ENCODE data around the gene TYW3. TPM values are rescaled to one million over a fixed set of nuclear protein-coding genes. Genes with fewer than 3 reads are reported as not detected.

The TYW3 gene
- total and polyA plus RNA-seq, 2 of the 13 experiments (the other 11 are each of a cell fraction or from before 2014, with no cell fraction given): 17.6 to 45.8 TPM

DNA sequence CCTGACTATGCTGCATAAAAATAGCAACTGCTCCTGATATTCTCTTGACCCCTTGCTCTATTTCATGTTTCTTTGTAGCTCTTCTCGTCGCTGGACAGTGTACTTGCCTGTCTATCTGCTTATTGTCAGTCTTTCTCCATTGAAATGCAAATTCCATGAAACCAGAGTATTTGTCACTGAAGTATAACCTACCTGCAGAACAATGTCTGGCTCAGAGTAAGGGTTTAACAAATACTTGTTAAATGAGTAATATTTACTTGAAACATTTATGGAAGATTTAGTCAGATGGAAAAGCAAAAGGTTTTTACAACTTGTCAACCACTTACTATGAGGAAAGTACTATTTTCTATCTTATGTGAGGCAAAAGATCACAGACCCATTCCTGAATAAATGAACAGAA lies 39.5 kb upstream of the TYW3 start (continued):
- TF ChIP-seq, protein P1, sequence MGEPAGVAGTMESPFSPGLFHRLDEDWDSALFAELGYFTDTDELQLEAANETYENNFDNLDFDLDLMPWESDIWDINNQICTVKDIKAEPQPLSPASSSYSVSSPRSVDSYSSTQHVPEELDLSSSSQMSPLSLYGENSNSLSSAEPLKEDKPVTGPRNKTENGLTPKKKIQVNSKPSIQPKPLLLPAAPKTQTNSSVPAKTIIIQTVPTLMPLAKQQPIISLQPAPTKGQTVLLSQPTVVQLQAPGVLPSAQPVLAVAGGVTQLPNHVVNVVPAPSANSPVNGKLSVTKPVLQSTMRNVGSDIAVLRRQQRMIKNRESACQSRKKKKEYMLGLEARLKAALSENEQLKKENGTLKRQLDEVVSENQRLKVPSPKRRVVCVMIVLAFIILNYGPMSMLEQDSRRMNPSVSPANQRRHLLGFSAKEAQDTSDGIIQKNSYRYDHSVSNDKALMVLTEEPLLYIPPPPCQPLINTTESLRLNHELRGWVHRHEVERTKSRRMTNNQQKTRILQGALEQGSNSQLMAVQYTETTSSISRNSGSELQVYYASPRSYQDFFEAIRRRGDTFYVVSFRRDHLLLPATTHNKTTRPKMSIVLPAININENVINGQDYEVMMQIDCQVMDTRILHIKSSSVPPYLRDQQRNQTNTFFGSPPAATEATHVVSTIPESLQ (CRISPR knock-in tag; conservative IDR thresholded peaks at IDR 0.05): no peak
- TF ChIP-seq ARNT2 (CRISPR knock-in tag; IDR thresholded peaks at IDR 0.05; ENCODE audit: low read depth): no peak
- TF ChIP-seq ZNF775 (CRISPR knock-in tag; IDR thresholded peaks at IDR 0.05; ENCODE audit: borderline replicate concordance): no peak
- no peak for TF ChIP-seq SPEN (CRISPR knock-in tag; IDR thresholded peaks at IDR 0.05; ENCODE audit: low read depth)
- TF ChIP-seq PAF1 (CRISPR knock-in tag; IDR thresholded peaks at IDR 0.05): no peak
- no peak for TF ChIP-seq GZF1 (CRISPR knock-in tag; IDR thresholded peaks at IDR 0.05)

DNA sequence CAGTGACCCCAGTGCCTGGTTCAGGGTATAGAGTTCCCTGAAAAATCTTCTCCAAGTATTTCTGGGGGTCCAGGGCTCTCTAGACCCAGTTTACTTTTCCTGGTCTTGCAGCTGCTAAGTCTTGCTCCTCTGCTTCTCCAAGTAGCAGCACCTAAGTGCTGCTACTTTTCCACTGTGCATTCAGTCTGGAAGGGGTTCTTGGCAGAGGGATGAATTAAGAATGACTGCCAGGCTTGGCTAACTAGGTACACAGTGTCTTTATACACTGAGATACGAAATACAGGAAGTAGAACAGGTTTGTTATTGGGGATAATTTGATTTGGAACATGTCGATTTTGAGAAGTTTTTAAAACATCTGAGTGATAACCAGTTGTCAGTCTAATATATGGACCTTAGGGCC lies 35.1 kb upstream of the TYW3 start:
- no peak for FAIRE-seq
- BruUV-seq (replicated peaks): no TSS peak
- no peak for TF ChIP-seq DNMT3B (CRISPR knock-in tag; conservative IDR thresholded peaks at IDR 0.05)
- no peak for TF ChIP-seq ZNF160 (CRISPR knock-in tag; IDR thresholded peaks at IDR 0.05)
- no peak for TF ChIP-seq NFKB2 (CRISPR knock-in tag; IDR thresholded peaks at IDR 0.05; ENCODE audit: borderline replicate concordance)
- TF ChIP-seq RFX1 (IDR thresholded peaks at IDR 0.05): no peak
- no peak for TF ChIP-seq TOE1 (CRISPR knock-in tag; IDR thresholded peaks at IDR 0.05)
- TF ChIP-seq, protein P2, sequence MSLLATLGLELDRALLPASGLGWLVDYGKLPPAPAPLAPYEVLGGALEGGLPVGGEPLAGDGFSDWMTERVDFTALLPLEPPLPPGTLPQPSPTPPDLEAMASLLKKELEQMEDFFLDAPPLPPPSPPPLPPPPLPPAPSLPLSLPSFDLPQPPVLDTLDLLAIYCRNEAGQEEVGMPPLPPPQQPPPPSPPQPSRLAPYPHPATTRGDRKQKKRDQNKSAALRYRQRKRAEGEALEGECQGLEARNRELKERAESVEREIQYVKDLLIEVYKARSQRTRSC (CRISPR knock-in tag; IDR thresholded peaks at IDR 0.05; ENCODE audit: low read depth): no peak
- TF ChIP-seq NFE2 (CRISPR knock-in tag; IDR thresholded peaks at IDR 0.05): no peak
- TF ChIP-seq, protein P3, sequence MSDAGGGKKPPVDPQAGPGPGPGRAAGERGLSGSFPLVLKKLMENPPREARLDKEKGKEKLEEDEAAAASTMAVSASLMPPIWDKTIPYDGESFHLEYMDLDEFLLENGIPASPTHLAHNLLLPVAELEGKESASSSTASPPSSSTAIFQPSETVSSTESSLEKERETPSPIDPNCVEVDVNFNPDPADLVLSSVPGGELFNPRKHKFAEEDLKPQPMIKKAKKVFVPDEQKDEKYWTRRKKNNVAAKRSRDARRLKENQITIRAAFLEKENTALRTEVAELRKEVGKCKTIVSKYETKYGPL (CRISPR knock-in tag; IDR thresholded peaks at IDR 0.05): no peak
- TF ChIP-seq, protein P4, sequence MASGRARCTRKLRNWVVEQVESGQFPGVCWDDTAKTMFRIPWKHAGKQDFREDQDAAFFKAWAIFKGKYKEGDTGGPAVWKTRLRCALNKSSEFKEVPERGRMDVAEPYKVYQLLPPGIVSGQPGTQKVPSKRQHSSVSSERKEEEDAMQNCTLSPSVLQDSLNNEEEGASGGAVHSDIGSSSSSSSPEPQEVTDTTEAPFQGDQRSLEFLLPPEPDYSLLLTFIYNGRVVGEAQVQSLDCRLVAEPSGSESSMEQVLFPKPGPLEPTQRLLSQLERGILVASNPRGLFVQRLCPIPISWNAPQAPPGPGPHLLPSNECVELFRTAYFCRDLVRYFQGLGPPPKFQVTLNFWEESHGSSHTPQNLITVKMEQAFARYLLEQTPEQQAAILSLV (CRISPR knock-in tag; IDR thresholded peaks at IDR 0.05; ENCODE audit: borderline replicate concordance): no peak
- TF ChIP-seq EHMT2 (IDR thresholded peaks at IDR 0.05; ENCODE audit: borderline replicate concordance, low read depth, low read length): no peak
- no peak for TF ChIP-seq ZNF10 (CRISPR knock-in tag; IDR thresholded peaks at IDR 0.05; ENCODE audit: borderline replicate concordance, low read depth)
- TF ChIP-seq SUZ12 (IDR thresholded peaks at IDR 0.05; ENCODE audit: low read depth, low read length): no peak
- TF ChIP-seq SRSF1 (optimal IDR thresholded peaks at IDR 0.05; ENCODE audit: low read depth, low read length): no peak
- no peak for TF ChIP-seq ZSCAN9 (CRISPR knock-in tag; IDR thresholded peaks at IDR 0.05; ENCODE audit: borderline replicate concordance)
- no peak for TF ChIP-seq ELF1 (CRISPR knock-in tag; IDR thresholded peaks at IDR 0.05)

More for the DNA sequence above, 35.1 kb upstream of the TYW3 start:
- H3K4me3 ChIP-seq (replicated peaks in 1 of 3; ENCODE audit: insufficient read depth in 1 of 3, low read depth in 2 of 3, low read length in 3 of 3): no peak overlapping the region
- 75% methylated on average over 2 of the region's 2 CpGs for WGBS (ENCODE audit: low lambda C conversion rate)
- no peak overlapping the region for H3K9ac ChIP-seq (ENCODE audit: insufficient read depth, low read depth, low read length)
- no peak overlapping the region for H3K27ac ChIP-seq (ENCODE audit: extremely low read length, insufficient read depth, low read length)
- CTCF ChIA-PET (ENCODE audit: low intra/inter-chr PET ratio, low total read pairs): no interaction called here
- no peaks in the 10 kb centered on the region for H3K9me3 ChIP-seq (ENCODE audit: low read length)
- H3K27me3 ChIP-seq (ENCODE audit: control insufficient read depth in 1 of 2, insufficient read depth in 2 of 2, low read length in 2 of 2): no peaks in the 10 kb centered on the region; a peak in 1 of 5 replicates
- intact Hi-C loops (cut with micrococcal nuclease; ENCODE audit: unreplicated experiment): no loop called here
- no peaks in the 10 kb centered on the region for H3K4me1 ChIP-seq (ENCODE audit: insufficient read depth, low read length)
- no peak; the same call in 2 of the 3 replicates for ATAC-seq
- no peak overlapping the region for H2AFZ ChIP-seq (ENCODE audit: low read length)
- H4K20me1 ChIP-seq (ENCODE audit: insufficient read depth, low read length): no peaks in the 10 kb centered on the region
- POLR2A ChIA-PET: no interaction called here
- DNase-seq (ENCODE audit: low spot score): no peak
- H3K79me2 ChIP-seq (ENCODE audit: insufficient read depth, low read length): no peaks in the 10 kb centered on the region
- H3K4me2 ChIP-seq (ENCODE audit: low read depth, low read length): no peak overlapping the region
- in situ Hi-C loops (cut with HindIII; ENCODE audit: extremely low pct_ligation_motif_present, low pct_unique_long_range_greater_than_20kb): loop anchor here (25.0 kb wide), 1 partner anchor 861 kb away; no protein-coding TSS in a partner anchor
- H3K36me3 ChIP-seq (replicated peaks in 1 of 2; ENCODE audit: control insufficient read depth in 1 of 2, insufficient read depth in 2 of 2, low read length in 2 of 2): peaks cover 2 to 8% of the 10 kb centered on the region in 2 experiments; a peak in 2 of 5 replicates

All from HepG2 (cell line).